Measurements from ENCODE around the gene MDGA2. TPM values are rescaled to one million over a fixed set of nuclear protein-coding genes. Genes with fewer than 3 reads are reported as not detected.

MDGA2 gene
- total and polyA plus RNA-seq, 2 of the 4 experiments (the other 2 are of a cell fraction) = 0.02 TPM; not detected in 1

- WGBS, 2 experiments (ENCODE audit: extremely low coverage in 2 of 2, insufficient read length in 1 of 2) = no CpG with 5 or more reads among the region's 2 CpGs
- H3K79me1 ChIP-seq (ENCODE audit: low read depth in 1 of 2, low read length in 2 of 2) = no peaks in the 10 kb centered on the region
- no peak overlapping the region for H4K91ac ChIP-seq (ENCODE audit: insufficient read depth, low read depth, low read length)
- H3K9ac ChIP-seq (ENCODE audit: low read depth, low read length) = no peak overlapping the region
- no peak overlapping the region for H2AFZ ChIP-seq (replicated peaks; ENCODE audit: low read length, poor library complexity)
- ATAC-seq (ENCODE audit: low read depth) (no peak), DNase-seq (no peak)
- ChIA-PET CTCF (no interaction called here), POLR2A (ENCODE audit: unreplicated experiment) (no interaction called here)
- H3K56ac ChIP-seq (ENCODE audit: extremely low read depth, insufficient read depth, low read length) = no peak overlapping the region
- no peak overlapping the region for H4K5ac ChIP-seq (ENCODE audit: low read depth, low read length)
- no peaks in the 10 kb centered on the region for H4K20me1 ChIP-seq (ENCODE audit: insufficient read depth, low read length)
- H2AK5ac ChIP-seq (ENCODE audit: low read depth, low read length) = no peak overlapping the region
- H3K4me3 ChIP-seq (ENCODE audit: insufficient read depth, low read depth, low read length) = no peak overlapping the region
- no peak overlapping the region for H4K8ac ChIP-seq (ENCODE audit: low read depth in 2 of 2, low read length in 2 of 2)
- dilution Hi-C loops (cut with HindIII; ENCODE audit: low sequenced_read_pairs, unreplicated experiment) (no loop called here), in situ Hi-C loops (cut with MboI; ENCODE audit: low sequenced_read_pairs) (no loop called here), intact Hi-C loops (cut with micrococcal nuclease) (no loop called here)
- H2BK15ac ChIP-seq (ENCODE audit: low read depth, low read length) = no peak overlapping the region
- H3K9me3 ChIP-seq (ENCODE audit: control insufficient read depth, insufficient read depth, low read length) = peaks cover 2% of the 10 kb centered on the region; the same call in 1 of the 2 replicates
- no peak overlapping the region for H3K27ac ChIP-seq (ENCODE audit: insufficient read depth, low read length)
- no peak overlapping the region for H3K4ac ChIP-seq (ENCODE audit: low read depth, low read length)
- no peak overlapping the region for H3K18ac ChIP-seq (ENCODE audit: low read depth, low read length)
- H3K27me3 ChIP-seq (ENCODE audit: control insufficient read depth, insufficient read depth, low read length) = no peaks in the 10 kb centered on the region
- no peak overlapping the region for H3K14ac ChIP-seq (replicated peaks; ENCODE audit: low read depth, low read length)
- no peak overlapping the region for H2BK20ac ChIP-seq (ENCODE audit: low read depth, low read length)
- TF ChIP-seq POLR2A (IDR thresholded peaks at IDR 0.05; ENCODE audit: low read depth, low read length) = no peak
- TF ChIP-seq ELK1 (IDR thresholded peaks at IDR 0.05; ENCODE audit: borderline replicate concordance, low read depth, low read length) = no peak
- TF ChIP-seq CHD1 (IDR thresholded peaks at IDR 0.05; ENCODE audit: low read depth, low read length) = no peak
- no peak for TF ChIP-seq BHLHE40 (IDR thresholded peaks at IDR 0.05; ENCODE audit: low read depth, low read length)
- no peak for TF ChIP-seq RCOR1 (IDR thresholded peaks at IDR 0.05; ENCODE audit: insufficient replicate concordance, low read length)
- no peak overlapping the region for H3K4me2 ChIP-seq (ENCODE audit: low read depth, low read length)
- BruUV-seq (replicated peaks) = no TSS peak
- no peaks in the 10 kb centered on the region for H3K4me1 ChIP-seq (ENCODE audit: control insufficient read depth, insufficient read depth, low read length)
- no peak overlapping the region for H2BK120ac ChIP-seq (ENCODE audit: low read depth, low read length)
- H3K23ac ChIP-seq (ENCODE audit: low read depth, low read length) = no peak overlapping the region
- H2AK9ac ChIP-seq (replicated peaks; ENCODE audit: low read depth, low read length, poor library complexity) = no peak overlapping the region
- H3K36me3 ChIP-seq (ENCODE audit: control insufficient read depth, insufficient read depth, low read length) = no peaks in the 10 kb centered on the region
- H3K9me1 ChIP-seq (ENCODE audit: insufficient read depth, low read length) = no peaks in the 10 kb centered on the region
- no peak overlapping the region for H2BK5ac ChIP-seq (ENCODE audit: low read depth, low read length, poor library complexity, severe bottlenecking)
Observed at GRCh38 chr14:47259796-47260195, 415.6 kb downstream of the MDGA2 start.

Data from IMR-90 (cell line).